Gastroesophageal sphincter (tissue), 4 donors: ENCODE data around the gene PTPRN2. TPM values are rescaled to one million over a fixed set of nuclear protein-coding genes. Genes with fewer than 3 reads are reported as not detected.

Experiments
- ATAC-seq: fragments of 150-250 bp; one replicate; pipeline ENCODE4 v1.9.1; 2016; ENCODE audit warnings: mild to moderate bottlenecking, moderate library complexity
- H3K27ac ChIP-seq, 4 donors: fragments of 200-600 bp; sonication (generic) in 3 of 4; 1 replicate in 3 of 4; 2 replicates in 1 of 4; pipeline ENCODE4 v1.5.1; 2016 to 2019
- H3K27me3 ChIP-seq: fragments of 200-600 bp; sonication (generic); one replicate; pipeline ENCODE4 v1.5.1; 2019
- H3K36me3 ChIP-seq, 2 donors: fragments of 200-600 bp; sonication (generic); one replicate each; pipeline ENCODE4 v1.5.1; 2019; ENCODE audit warnings: control low read depth in 1 of 2
- H3K4me1 ChIP-seq, 3 donors: fragments of 200-600 bp; sonication (generic); 1 replicate in 2 of 3; 2 replicates in 1 of 3; pipeline ENCODE4 v1.5.1; 2016 to 2019; ENCODE audit warnings: control low read depth in 2 of 3
- H3K4me3 ChIP-seq, 2 donors: fragments of 200-600 bp; sonication (generic); one replicate each; pipeline ENCODE4 v1.5.1; 2019; ENCODE audit warnings: mild to moderate bottlenecking in 1 of 2, moderate library complexity in 1 of 2
- H3K9me3 ChIP-seq, 3 donors: fragments of 200-600 bp; sonication (generic); one replicate each; pipeline ENCODE4 v1.5.1; 2017 to 2019; ENCODE audit warnings: control low read depth in 2 of 3
- EP300 ChIP-seq: sonication (generic); formaldehyde crosslinking; IDR thresholded peaks from one replicate; pipeline ENCODE4 v1.6.1; 2017; ENCODE audit warnings: antibody characterized with exemption, mild to moderate bottlenecking
- POLR2A ChIP-seq, 2 donors: fragments of 450-650 bp; IDR thresholded peaks; one replicate each; pipeline ENCODE4 v1.6.1; 2017; ENCODE audit warnings: antibody characterized with exemption in 2 of 2, mild to moderate bottlenecking in 2 of 2, moderate library complexity in 1 of 2
- POLR2AphosphoS5 ChIP-seq: sonication (generic); formaldehyde crosslinking; IDR thresholded peaks from one replicate; pipeline ENCODE4 v1.6.1; 2017; ENCODE audit warnings: antibody characterized with exemption
- WGBS, 2 donors: methylation state at CpG; one replicate each; pipeline ENCODE4 v1.1.5; 2018; ENCODE audit warnings: low coverage in 1 of 2; 5-methylcytosine and 5-hydroxymethylcytosine counted together
- total RNA-seq, 4 donors: library from RNA; depleted of rRNA; stranded (reverse); fragments of >200 nt; gene quantifications; one replicate each; pipeline ENCODE4 v1.1.0, GENCODE V29; 2016
- TF ChIP-seq, protein P1 (sequence below), 4 experiments: fragments of 200-600 bp in 2 of 4; fragments of 450-650 bp in 2 of 4; sonication (generic) in 1 of 4; IDR thresholded peaks; one replicate each; pipeline ENCODE4 v1.5.1; 2017 to 2019; ENCODE audit warnings: antibody characterized with exemption in 4 of 4, mild to moderate bottlenecking in 2 of 4, moderate library complexity in 2 of 4

PTPRN2 gene
- total RNA-seq, 4 donors from 2014 or later: 1.7 to 4.7 (median 3.3) TPM

DNA sequence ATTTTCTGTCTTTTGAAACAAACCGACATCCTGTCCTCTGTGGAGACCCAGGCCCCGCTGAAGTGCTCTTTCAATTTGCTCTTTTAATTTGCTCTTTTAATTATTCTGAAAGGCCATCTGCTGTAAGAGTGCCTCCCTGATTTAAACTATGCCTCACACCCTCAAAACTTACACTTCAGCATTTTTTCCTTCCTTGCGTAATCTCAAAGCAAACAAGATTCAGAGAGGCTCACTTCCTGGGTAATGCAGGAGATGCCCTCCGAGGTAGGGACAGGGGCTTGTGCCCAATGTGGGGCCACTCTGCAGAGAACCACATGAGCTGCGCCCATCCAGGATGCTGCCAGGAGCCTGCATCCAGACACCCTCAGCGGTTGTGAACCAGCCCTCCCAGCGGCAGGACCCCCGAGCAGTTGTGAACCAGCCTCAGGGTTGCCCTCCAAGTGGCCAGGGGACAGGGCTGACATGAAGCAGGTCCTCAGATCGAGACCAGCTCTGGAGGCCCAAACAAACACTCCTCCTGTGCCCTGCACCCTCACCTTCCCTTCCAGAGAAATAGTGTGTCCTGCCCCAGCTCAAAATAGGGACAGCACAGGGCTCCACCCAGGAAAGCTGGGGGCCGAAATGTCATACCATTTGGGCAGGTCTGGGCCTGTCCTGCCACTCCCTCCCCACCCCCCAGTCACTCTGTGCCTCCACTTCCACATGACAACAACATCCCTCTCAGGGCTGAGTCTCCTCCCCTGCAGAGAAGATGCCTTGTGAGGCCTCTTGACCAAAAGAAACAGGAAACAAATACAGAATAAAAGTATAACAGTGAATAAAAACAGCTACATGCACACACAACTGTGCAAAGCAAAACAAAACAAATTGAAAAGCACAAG lies 190.4 kb downstream of the PTPRN2 start:
- H3K27me3 ChIP-seq: peaks cover under 1% of the 10 kb centered on the region
- TF ChIP-seq, protein P1, sequence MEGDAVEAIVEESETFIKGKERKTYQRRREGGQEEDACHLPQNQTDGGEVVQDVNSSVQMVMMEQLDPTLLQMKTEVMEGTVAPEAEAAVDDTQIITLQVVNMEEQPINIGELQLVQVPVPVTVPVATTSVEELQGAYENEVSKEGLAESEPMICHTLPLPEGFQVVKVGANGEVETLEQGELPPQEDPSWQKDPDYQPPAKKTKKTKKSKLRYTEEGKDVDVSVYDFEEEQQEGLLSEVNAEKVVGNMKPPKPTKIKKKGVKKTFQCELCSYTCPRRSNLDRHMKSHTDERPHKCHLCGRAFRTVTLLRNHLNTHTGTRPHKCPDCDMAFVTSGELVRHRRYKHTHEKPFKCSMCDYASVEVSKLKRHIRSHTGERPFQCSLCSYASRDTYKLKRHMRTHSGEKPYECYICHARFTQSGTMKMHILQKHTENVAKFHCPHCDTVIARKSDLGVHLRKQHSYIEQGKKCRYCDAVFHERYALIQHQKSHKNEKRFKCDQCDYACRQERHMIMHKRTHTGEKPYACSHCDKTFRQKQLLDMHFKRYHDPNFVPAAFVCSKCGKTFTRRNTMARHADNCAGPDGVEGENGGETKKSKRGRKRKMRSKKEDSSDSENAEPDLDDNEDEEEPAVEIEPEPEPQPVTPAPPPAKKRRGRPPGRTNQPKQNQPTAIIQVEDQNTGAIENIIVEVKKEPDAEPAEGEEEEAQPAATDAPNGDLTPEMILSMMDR (IDR thresholded peaks at IDR 0.05): no peak
- no peaks in the 10 kb centered on the region for H3K4me1 ChIP-seq
- no peaks in the 10 kb centered on the region for H3K36me3 ChIP-seq
- no peak overlapping the region for H3K4me3 ChIP-seq
- H3K27ac ChIP-seq: no peak overlapping the region
- WGBS, 2 donors: 58 to 62% methylated on average over 2 to 5 of the region's 10 CpGs
- H3K9me3 ChIP-seq: peaks cover 0 to 20% (median 0%) of the 10 kb centered on the region in 3 donors
- ATAC-seq: no peak

DNA sequence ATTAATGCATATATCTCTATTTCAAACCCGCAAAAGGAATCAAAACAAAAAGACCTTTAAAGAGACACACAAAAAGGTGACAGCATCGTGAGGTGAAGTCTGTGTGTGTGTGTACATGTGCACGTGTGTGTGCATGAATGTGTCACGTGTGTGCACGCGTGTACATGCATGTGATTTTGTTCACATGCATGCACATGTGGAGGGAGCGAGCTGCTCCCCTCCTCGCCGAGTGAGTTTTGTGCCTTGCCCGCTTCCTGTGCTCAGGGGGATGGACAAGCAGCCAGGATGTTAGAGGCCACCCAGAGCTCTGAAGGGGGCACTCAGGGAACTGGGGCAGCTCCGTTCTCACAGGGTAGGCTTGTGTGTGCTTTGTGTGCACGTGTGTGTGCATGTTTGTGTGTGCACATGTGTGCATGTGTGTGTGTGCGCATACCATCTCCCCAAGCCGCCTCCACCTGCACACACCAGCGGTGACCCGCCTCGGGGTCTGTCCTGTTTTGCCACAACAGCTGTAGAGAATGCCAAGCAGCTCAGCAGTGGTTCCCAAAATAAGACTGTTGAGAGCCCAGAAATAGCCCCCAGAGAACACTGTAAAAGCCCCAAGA lies 191.2 kb downstream of the PTPRN2 start:
- H3K36me3 ChIP-seq: no peaks in the 10 kb centered on the region
- H3K4me1 ChIP-seq: no peaks in the 10 kb centered on the region
- no peak overlapping the region for H3K4me3 ChIP-seq
- peaks cover 0 to 20% (median 0%) of the 10 kb centered on the region in 3 donors for H3K9me3 ChIP-seq
- ATAC-seq: no peak
- 60 to 78% methylated on average over 7 to 9 of the region's 17 CpGs for WGBS, 2 donors
- no peak overlapping the region for H3K27ac ChIP-seq
- TF ChIP-seq, protein P1 (IDR thresholded peaks at IDR 0.05): no peak
- TF ChIP-seq POLR2A (IDR thresholded peaks at IDR 0.05) (no peak), EP300 (no peak), POLR2AphosphoS5 (no peak)
- H3K27me3 ChIP-seq: peaks cover 8% of the 10 kb centered on the region

DNA sequence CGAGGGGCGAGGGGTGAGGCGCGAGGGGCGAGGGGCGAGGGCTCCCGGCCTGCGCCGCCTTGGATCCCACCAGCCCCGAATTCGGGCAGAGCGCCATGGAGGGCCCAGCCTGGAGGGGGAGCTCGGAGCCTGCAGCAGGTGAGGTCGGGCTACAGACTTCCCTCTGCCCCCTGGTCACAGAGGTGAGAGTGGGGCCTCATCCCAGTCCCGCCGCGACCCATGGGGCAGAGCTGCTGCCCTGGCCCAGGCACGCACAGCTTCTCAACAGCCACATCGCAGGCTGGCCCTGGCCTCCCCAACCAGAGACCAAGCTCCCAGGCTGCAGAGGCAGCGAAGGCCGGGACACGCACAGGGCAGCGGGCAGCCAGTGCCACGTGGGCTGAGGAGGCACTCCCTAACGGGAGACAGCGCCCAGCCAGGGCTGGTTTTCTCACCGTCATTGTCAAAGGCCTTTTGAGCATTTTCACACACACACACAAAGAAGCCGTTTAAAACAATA lies 191.8 kb downstream of the PTPRN2 start:
- Histone ChIP-seq H3K4me1 (no peaks in the 10 kb centered on the region), H3K4me3 (no peak overlapping the region), H3K27ac (no peak overlapping the region), H3K27me3 (peaks cover 12% of the 10 kb centered on the region), H3K9me3 (peaks cover 0 to 20% (median 0%) of the 10 kb centered on the region in 3 donors), H3K36me3 (no peaks in the 10 kb centered on the region)
- no peak for ATAC-seq
- WGBS, 2 donors: 35 to 61% methylated on average over 2 to 7 of the region's 28 CpGs
- TF ChIP-seq EP300: no peak
- TF ChIP-seq POLR2A (IDR thresholded peaks at IDR 0.05): no peak
- TF ChIP-seq POLR2AphosphoS5: no peak
- TF ChIP-seq, protein P1 (IDR thresholded peaks at IDR 0.05): no peak

GRCh38 chr7:158395349-158395748 lies 192.3 kb downstream of the PTPRN2 start:
- H3K4me1 ChIP-seq: no peaks in the 10 kb centered on the region
- no peak for ATAC-seq
- no peaks in the 10 kb centered on the region for H3K36me3 ChIP-seq
- H3K27ac ChIP-seq: no peak overlapping the region
- TF ChIP-seq, protein P1 (IDR thresholded peaks at IDR 0.05): no peak
- TF ChIP-seq POLR2A (IDR thresholded peaks at IDR 0.05) (no peak), EP300 (no peak), POLR2AphosphoS5 (no peak)
- WGBS, 2 donors: no CpG with 5 or more reads among the region's 46 CpGs
- peaks cover 0 to 20% (median 0%) of the 10 kb centered on the region in 3 donors for H3K9me3 ChIP-seq
- no peak overlapping the region for H3K4me3 ChIP-seq
- H3K27me3 ChIP-seq: peaks cover 12% of the 10 kb centered on the region
